NT2/D1 (cell line): ENCODE measurements around the gene CABP2.

Source experiments
- SUZ12 ChIP-seq: IDR thresholded peaks from 2 replicates; pipeline ENCODE4 v1.6.1; 2011; ENCODE audit not compliant: insufficient read length, insufficient read depth; ENCODE audit errors: extremely low read depth
- YY1 ChIP-seq: IDR thresholded peaks from 2 replicates; pipeline ENCODE4 v1.6.1; 2011; ENCODE audit not compliant: insufficient read length, insufficient read depth
- ZNF274 ChIP-seq: IDR thresholded peaks from 2 replicates; pipeline ENCODE4 v1.6.1; 2011; ENCODE audit warnings: mild to moderate bottlenecking, low read depth, low read length

DNA sequence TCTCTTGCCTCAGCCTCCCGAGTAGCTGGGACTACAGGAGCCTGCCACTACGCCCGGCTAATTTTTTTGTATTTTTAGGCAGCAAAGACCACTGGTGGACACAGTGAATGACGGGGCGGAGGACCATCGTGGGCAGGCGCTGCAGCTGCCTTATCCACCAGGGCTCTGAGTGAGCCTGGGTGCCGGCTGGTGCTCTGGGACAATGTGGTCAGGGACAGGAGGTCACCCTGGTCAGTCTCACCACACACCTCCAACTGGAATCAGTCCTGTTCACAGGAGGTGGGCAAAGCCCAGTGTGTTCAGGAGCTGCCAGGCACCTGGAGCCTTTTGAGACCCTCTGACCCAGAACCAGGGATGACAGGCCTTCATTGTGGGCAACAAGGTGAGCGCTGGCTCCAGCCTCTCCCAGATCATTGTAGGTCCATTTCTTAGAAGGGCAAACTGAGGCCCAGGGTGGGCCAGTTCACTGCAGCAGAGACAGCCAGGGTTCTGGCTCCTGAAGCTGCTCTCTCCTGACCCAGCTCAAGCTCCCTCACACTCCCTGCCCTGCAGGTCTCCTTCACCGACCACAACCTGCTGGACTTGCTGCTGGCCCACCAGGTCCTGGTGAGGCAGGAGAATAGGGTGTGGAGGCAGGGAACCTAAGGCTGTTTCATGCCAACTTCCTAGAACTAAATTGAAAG is 15.7 kb upstream of the CABP2 start:
- no peak for TF ChIP-seq YY1
- TF ChIP-seq ZNF274 = no peak
- TF ChIP-seq SUZ12 = no peak
